Stimulated activated CD8-positive, alpha-beta memory T cell treated with anti-CD3 and anti-CD28 coated beads, Interleukin-2, amount 100 ng/mL, for 1 hour (primary cell): Measurements from ENCODE around the gene AMMECR1L.
"Not testable (repeated sequence)": the region's sequence is repeated elsewhere in the genome, so short reads cannot be mapped to it uniquely, and the experiment has no call there.

ENCODE experiments used
- DNase-seq, 2 donors: peaks; one replicate each; pipeline ENCODE4 v3.0.0-alpha.2; 2020; ENCODE audit warnings: low read depth in 2 of 2

Gene AMMECR1L

DNA sequence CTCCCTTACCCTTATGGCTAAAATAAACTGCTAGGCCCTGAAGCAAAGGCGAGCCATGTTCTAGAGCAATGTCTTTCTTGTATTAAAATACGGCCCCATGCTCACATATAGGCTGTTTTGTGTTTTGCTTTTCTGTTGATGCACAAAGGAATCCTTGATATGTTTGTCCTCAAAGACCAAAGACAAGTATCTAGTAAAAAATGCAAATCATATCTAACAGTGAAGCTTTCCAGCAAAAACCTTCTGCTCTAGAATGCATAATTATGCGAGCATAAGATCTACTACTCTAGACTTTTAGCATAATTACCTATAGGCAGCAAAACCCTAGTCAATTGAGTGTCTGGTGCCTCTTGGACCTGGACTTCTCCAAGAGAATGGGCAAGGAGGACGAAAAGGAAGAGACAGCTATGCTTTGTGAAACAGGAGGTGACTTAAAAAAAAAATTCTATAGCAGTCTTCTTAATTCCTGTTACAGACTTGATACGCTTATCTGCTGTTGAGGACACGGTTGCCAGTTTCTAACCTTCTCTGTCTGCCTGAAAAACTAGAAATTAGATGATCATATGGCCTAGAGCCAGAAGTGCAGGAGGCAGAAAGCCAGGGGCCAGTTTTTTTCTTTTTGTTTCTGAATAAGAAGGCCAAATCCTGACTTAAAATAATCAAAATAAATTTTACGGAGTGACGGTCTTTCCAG lies 1.5 kb upstream of the AMMECR1L start:
- no peak for DNase-seq

DNA sequence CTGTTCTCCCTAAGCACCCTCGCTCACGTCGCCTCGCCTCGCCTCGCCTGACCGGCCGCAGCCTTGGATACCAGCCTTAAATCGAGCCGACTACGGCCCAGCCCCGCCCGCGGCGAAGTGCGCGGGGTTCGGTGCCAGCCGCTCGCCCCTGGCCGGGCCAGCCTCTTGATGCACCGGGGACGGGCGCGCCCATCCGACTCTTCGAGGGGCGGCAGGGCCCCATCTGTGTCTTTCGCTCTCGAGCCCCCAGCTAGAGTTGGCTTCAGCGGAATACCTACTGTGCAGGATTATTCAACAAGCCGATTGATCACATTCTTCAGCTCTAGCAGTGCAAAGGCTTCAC lies 808 bp upstream of the AMMECR1L start:
- DNase-seq = not testable (repeated sequence)

- peak in 1 of 2 donors; percentile 13 for DNase-seq
Observed at GRCh38 chr2:127884861-127885740, 655 bp downstream of the AMMECR1L start.

DNA sequence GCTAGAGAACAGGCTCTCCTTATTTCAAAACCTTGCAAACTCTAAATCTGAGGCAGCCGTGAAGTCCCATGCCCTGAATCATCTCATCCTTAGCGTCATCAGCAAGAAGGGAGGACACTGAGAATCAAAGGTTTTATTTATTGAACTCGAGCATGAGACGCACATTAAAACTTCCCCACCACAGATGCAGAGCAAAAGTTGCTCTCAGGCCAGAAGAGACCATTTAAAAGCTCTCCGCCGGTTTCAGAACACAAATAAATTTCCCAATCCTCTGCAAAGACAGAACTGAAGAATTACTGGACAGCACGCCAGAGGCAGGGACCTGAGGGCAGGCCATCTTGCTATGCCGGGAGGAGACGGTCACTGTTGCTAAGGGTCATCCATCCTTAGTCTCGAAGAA lies 1.3 kb downstream of the AMMECR1L start:
- no peak for DNase-seq

- no peak for DNase-seq
Observed at GRCh38 chr2:127879899-127880298, 5.9 kb downstream of the AMMECR1L start.

GRCh38 chr2:127877626-127878025 lies 8.1 kb downstream of the AMMECR1L start:
- no peak for DNase-seq

DNA sequence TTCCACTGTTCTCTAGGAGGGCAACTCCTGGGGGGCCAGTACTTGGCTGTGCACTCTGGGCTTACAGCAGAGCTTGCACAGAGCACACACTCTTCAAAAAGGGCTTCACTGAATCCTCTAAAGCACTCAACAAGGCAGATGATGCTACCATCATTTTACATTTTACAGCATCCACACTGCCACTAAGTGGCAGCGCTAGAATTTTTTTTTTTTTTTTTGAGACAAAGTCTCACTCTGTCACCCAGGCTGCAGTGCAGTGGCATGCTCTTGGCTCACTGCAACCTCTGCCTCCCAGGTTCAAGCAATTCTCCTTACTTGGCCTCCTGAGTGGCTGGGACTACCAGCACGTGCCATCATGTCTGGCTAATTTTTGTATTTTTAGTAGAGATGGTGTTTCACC lies 8.6 kb downstream of the AMMECR1L start:
- DNase-seq = no peak

- no peak for DNase-seq
Observed at GRCh38 chr2:127874378-127875269, 11.1 kb downstream of the AMMECR1L start.

GRCh38 chr2:127873707-127874303 lies 12.0 kb downstream of the AMMECR1L start:
- no peak for DNase-seq

GRCh38 chr2:127872354-127872753 lies 13.4 kb downstream of the AMMECR1L start:
- DNase-seq = no peak

- no peak for DNase-seq
Observed at GRCh38 chr2:127865926-127866325, 19.8 kb downstream of the AMMECR1L start.

- DNase-seq = no peak
Observed at GRCh38 chr2:127864877-127865276, 20.9 kb downstream of the AMMECR1L start.

DNA sequence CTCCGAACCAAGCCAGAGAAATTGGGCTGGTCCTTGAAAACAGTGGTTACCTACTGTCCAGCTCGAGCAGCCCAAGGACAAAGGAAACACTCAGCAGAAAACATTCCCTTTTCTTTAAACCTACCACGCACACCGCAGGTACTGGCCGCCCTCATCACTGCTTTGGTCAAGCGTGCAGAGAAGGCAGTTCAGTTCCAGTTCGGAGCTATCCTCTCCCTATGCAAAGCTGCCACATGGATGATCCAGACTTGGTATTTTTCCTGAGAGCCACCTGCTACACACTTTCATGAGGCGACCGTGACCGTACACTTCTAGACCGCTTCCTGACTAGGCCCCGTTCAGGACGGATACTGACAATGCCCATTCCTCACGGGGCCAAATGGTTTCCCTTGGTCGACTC lies 23.5 kb downstream of the AMMECR1L start:
- DNase-seq = no peak

- no peak for DNase-seq
Observed at GRCh38 chr2:127860130-127860529, 25.6 kb downstream of the AMMECR1L start.

- DNase-seq = peak; percentile 7 to 45
Observed at GRCh38 chr2:127859712-127860085, 26.1 kb downstream of the AMMECR1L start.

- no peak for DNase-seq
Observed at GRCh38 chr2:127857265-127857808, 28.4 kb downstream of the AMMECR1L start.

- no peak for DNase-seq
Observed at GRCh38 chr2:127853671-127854070, 32.1 kb downstream of the AMMECR1L start.

GRCh38 chr2:127852388-127852787 lies 33.4 kb downstream of the AMMECR1L start:
- DNase-seq = no peak

DNA sequence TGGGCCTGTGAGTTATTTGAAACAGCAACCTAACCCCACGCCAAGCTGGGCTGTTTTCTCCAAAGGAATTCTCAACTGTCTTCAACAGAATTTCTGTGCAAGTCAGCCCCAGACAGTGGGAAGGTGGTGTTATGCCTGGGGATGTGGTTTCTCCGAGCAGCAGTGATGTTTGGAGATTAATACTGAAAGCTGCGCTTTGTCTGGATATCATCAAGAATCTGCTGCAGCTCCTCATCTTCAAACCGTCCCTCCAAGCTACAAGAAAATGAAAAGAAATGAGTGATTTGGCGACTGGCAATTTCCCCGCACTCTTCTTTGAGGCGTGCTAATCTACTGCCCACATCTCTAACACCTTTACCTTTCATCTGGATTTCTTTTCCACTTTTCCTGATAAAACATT lies 37.8 kb downstream of the AMMECR1L start:
- no peak for DNase-seq

- no peak for DNase-seq
Observed at GRCh38 chr2:127844973-127845372, 40.8 kb downstream of the AMMECR1L start.

GRCh38 chr2:127843677-127844076 lies 42.1 kb downstream of the AMMECR1L start:
- DNase-seq = no peak
